HUES48 (cell line): ENCODE measurements around the gene PCNX2.

Source experiments
- H3K27ac ChIP-seq: one replicate; pipeline ENCODE4 v1.7.0; 2013; ENCODE audit warnings: low read depth, low read length, inconsistent platforms
- H3K27me3 ChIP-seq: 2 replicates; pipeline ENCODE4 v1.6.1; 2013; ENCODE audit warnings: mild to moderate bottlenecking, low read length; ENCODE audit not compliant: control insufficient read depth, insufficient read depth
- H3K36me3 ChIP-seq: 2 replicates; pipeline ENCODE4 v1.6.1; 2013; ENCODE audit warnings: low read length; ENCODE audit not compliant: control insufficient read depth, insufficient read depth
- H3K4me1 ChIP-seq: 2 replicates; pipeline ENCODE4 v1.6.1; 2013; ENCODE audit warnings: mild to moderate bottlenecking, low read length; ENCODE audit not compliant: control insufficient read depth, insufficient read depth
- H3K4me3 ChIP-seq: 2 replicates; pipeline ENCODE4 v1.5.1; 2013; ENCODE audit warnings: mild to moderate bottlenecking, low read depth, low read length
- H3K9ac ChIP-seq: 2 replicates; pipeline ENCODE4 v1.6.1; 2013; ENCODE audit warnings: mild to moderate bottlenecking, low read depth, low read length, moderate library complexity
- H3K9me3 ChIP-seq: 2 replicates; pipeline ENCODE4 v1.6.1; 2013; ENCODE audit warnings: low read length; ENCODE audit not compliant: control insufficient read depth, insufficient read depth

PCNX2 gene

DNA sequence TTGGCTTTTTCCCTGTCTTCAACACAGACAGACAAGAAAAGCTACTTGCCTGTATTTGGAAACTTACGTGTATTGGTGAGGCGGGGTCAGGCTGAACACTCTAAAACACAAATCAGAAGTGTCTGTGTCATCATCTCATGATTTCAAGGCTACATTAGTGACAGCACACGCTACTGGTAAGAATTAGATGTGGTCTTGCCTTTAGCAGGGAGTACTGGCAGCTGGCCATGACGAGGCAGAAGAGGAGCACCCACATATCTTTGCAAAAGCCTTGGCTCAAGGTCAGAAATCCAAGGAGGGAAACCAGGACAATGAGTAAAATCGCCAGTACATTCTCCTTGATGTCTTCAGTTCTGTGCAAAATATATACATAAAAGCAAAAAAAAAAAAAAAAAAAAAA, 77.7 kb downstream of the PCNX2 start:
- H3K9me3 ChIP-seq, result no peaks in the 10 kb centered on the region
- no peak overlapping the region for H3K27ac ChIP-seq
- H3K36me3 ChIP-seq, result peaks cover 68% of the 10 kb centered on the region
- no peaks in the 10 kb centered on the region for H3K27me3 ChIP-seq
- H3K4me3 ChIP-seq, result no peak overlapping the region
- peaks cover 7% of the 10 kb centered on the region; the same call in 1 of the 2 replicates for H3K4me1 ChIP-seq
- no peak overlapping the region for H3K9ac ChIP-seq

DNA sequence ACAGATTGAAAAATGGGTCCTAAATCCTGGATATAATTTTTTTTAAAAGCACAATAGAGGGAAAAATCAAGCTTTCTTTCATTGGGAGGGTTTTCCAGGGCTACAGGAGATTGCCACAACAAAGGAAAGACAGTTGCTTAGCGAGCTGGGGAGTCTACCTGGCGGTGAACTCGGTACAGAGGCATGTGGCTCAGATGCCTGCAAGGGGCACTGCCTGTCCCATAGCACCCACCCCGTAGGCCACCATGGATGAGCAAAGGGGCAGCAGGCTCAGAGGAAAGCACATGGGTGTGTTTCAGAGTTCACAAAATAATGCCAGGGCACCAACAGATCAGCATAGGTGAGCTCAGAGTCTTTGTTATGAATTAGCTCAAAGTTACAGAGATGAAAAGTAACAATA, 79.5 kb downstream of the PCNX2 start:
- Histone ChIP-seq H3K9me3 (no peaks in the 10 kb centered on the region), H3K4me3 (no peak overlapping the region)

GRCh38 chr1:233215135-233215760, 80.3 kb downstream of the PCNX2 start:
- Histone ChIP-seq H3K4me3 (no peak overlapping the region), H3K27ac (no peak overlapping the region), H3K27me3 (no peaks in the 10 kb centered on the region), H3K9me3 (no peaks in the 10 kb centered on the region), H3K36me3 (peaks cover 65% of the 10 kb centered on the region), H3K4me1 (peaks cover 7% of the 10 kb centered on the region; the same call in 1 of the 2 replicates), H3K9ac (no peak overlapping the region)

More for the DNA sequence above, 79.5 kb downstream of the PCNX2 start:
- Histone ChIP-seq H3K4me1 (peaks cover 7% of the 10 kb centered on the region; the same call in 1 of the 2 replicates), H3K9ac (no peak overlapping the region), H3K27me3 (no peaks in the 10 kb centered on the region), H3K36me3 (peaks cover 68% of the 10 kb centered on the region), H3K27ac (no peak overlapping the region)

DNA sequence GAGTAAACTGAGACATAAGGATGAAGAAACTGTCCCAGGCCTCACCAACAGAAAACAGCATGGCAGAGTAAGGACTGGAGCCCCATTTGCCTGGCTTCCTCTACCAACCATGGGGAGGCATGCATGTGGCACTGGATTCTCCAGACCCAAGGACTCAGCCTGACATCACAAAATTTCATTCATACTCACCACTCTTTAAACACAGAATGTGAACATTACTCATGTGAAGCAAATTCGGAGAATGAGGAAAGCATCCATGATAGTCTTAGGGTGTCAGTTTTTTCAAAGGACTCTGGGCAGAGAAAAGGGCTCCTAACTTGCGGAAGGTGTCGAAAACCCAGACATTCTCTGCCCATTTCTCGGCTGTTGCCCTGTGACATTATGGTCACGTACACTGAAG, 83.9 kb downstream of the PCNX2 start:
- H3K9ac ChIP-seq, result no peak overlapping the region
- H3K4me1 ChIP-seq, result peaks cover 7% of the 10 kb centered on the region; the same call in 1 of the 2 replicates
- H3K27ac ChIP-seq, result no peak overlapping the region
- H3K27me3 ChIP-seq, result no peaks in the 10 kb centered on the region
- H3K4me3 ChIP-seq, result no peak overlapping the region
- no peaks in the 10 kb centered on the region for H3K9me3 ChIP-seq
- H3K36me3 ChIP-seq, result peaks cover 61% of the 10 kb centered on the region

DNA sequence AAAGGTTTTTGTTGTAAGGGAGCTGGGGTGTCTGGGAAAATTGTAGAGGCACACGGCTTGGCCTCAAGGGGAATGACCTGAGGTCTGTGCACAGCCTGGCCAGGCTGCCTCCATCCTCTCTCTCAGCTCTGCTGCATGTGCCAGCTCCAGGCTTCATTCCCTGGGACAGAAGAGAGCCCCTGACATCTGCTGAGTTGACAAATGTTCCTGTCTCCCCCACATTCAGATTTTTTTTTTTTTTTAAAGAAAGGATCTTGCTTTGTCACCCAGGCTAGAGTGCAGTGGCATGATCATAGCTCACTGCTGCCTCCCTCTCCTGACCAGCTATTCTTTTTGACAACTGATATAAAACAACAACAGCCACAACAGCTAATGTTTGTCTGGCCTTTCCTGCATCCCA, 84.4 kb downstream of the PCNX2 start:
- Histone ChIP-seq H3K4me3 (no peak overlapping the region), H3K4me1 (peaks cover 5% of the 10 kb centered on the region; the same call in 1 of the 2 replicates), H3K27me3 (no peaks in the 10 kb centered on the region), H3K9me3 (no peaks in the 10 kb centered on the region), H3K27ac (no peak overlapping the region), H3K9ac (no peak overlapping the region), H3K36me3 (peaks cover 64% of the 10 kb centered on the region)

DNA sequence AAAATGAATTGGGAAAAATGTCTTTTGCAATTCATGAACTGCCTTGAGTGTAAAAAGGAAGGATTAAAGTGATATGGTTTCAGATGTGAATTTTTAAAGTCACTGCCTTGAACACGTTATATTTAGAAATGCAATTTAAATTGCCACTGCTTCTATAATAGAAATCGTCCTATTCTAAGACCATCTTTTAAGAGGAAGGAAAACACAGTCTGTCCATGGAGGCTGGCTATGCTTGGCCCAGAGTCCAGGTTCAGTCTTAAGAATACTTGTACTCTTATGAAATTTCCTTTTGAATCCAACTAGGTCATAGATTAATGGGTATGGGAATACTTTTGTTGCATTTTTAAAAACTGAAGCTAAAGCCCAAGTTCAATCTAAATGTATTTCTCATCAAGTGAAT, 86.0 kb downstream of the PCNX2 start:
- H3K27ac ChIP-seq, result no peak overlapping the region
- no peak overlapping the region for H3K9ac ChIP-seq
- H3K36me3 ChIP-seq, result peaks cover 60% of the 10 kb centered on the region
- H3K4me3 ChIP-seq, result no peak overlapping the region
- no peaks in the 10 kb centered on the region for H3K9me3 ChIP-seq
- no peaks in the 10 kb centered on the region for H3K27me3 ChIP-seq
- H3K4me1 ChIP-seq, result no peaks in the 10 kb centered on the region

DNA sequence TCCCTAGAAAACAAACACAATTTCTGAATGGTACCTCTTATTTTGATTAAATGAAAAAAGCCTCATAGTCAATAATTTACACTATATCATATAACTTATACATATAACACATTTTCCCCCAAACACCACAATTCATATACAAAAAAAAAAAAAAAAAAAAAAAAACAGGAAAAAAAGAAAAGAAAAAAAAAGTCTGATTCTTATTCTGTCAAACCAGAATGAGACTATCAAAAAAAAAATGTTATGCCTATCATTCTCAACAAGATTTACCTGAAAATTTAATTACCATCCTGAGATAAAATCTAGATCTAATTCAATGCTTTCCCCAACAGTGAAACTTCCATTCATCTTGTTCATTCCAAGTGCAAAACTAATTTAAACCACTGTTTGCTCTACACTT, 86.8 kb downstream of the PCNX2 start:
- Histone ChIP-seq H3K9ac (no peak overlapping the region), H3K4me1 (no peaks in the 10 kb centered on the region), H3K27me3 (no peaks in the 10 kb centered on the region), H3K9me3 (no peaks in the 10 kb centered on the region), H3K27ac (no peak overlapping the region), H3K36me3 (peaks cover 64% of the 10 kb centered on the region), H3K4me3 (no peak overlapping the region)

DNA sequence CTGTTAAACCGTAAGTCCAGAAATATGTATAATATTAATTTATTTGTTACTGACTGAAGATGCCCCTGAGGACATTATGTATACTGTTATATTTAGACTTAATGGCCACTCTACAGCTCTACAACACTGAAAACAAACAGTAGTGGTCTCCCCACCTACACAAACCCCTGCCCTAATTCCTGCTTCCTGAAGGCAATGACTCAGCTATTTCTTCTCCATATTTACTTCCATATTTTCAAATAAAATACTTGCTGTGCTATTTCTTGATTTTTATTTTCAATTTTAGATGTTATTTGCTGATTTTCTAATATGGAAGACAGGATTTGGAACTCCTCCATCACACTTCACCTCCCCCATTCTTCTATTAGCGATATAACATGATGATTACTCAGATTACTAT, 97.6 kb downstream of the PCNX2 start:
- no peak overlapping the region for H3K4me3 ChIP-seq
- H3K9ac ChIP-seq, result no peak overlapping the region
- H3K27me3 ChIP-seq, result no peaks in the 10 kb centered on the region
- H3K27ac ChIP-seq, result no peak overlapping the region
- no peaks in the 10 kb centered on the region for H3K4me1 ChIP-seq
- H3K36me3 ChIP-seq, result peaks cover 76% of the 10 kb centered on the region
- H3K9me3 ChIP-seq, result peaks cover 14% of the 10 kb centered on the region; the same call in 1 of the 2 replicates

- Histone ChIP-seq H3K27me3 (no peaks in the 10 kb centered on the region), H3K9me3 (peaks cover 14% of the 10 kb centered on the region; the same call in 1 of the 2 replicates), H3K9ac (no peak overlapping the region), H3K4me3 (no peak overlapping the region), H3K4me1 (no peaks in the 10 kb centered on the region), H3K36me3 (peaks cover 65% of the 10 kb centered on the region), H3K27ac (no peak overlapping the region)
These were observed 101.8 kb downstream of the PCNX2 start for GRCh38 chr1:233193741-233194140.

- peaks cover 51% of the 10 kb centered on the region for H3K36me3 ChIP-seq
- H3K27me3 ChIP-seq, result no peaks in the 10 kb centered on the region
- no peaks in the 10 kb centered on the region for H3K4me1 ChIP-seq
- no peak overlapping the region for H3K4me3 ChIP-seq
- H3K27ac ChIP-seq, result no peak overlapping the region
- H3K9me3 ChIP-seq, result peaks cover 10% of the 10 kb centered on the region; the same call in 1 of the 2 replicates
- no peak overlapping the region for H3K9ac ChIP-seq
These were observed 104.5 kb downstream of the PCNX2 start for GRCh38 chr1:233190987-233191386.

DNA sequence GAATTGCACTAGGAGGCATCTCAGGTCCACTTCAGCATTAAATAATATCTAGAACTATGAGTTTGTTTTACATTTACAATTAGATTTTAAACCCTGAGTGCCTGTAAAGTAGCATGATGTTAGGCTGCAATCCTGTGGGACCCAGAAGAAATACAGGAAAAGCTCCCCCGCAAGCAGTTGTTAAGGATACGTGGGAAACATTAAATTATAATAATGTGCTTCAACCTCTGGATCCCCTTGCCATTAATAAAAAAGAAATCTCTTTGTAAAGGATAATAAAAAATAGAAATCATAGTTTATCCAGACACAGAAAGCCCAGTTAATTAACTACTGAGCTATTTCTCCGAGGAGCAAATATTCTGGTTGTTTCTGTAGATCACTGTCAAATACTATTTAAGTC, 106.0 kb downstream of the PCNX2 start:
- no peaks in the 10 kb centered on the region for H3K9me3 ChIP-seq
- no peaks in the 10 kb centered on the region for H3K4me1 ChIP-seq
- H3K4me3 ChIP-seq, result no peak overlapping the region
- no peak overlapping the region for H3K27ac ChIP-seq
- no peaks in the 10 kb centered on the region for H3K27me3 ChIP-seq
- H3K36me3 ChIP-seq, result peaks cover 40% of the 10 kb centered on the region
- no peak overlapping the region for H3K9ac ChIP-seq
